ENCODE data around the gene RALGDS.

The RALGDS gene

GRCh38 chr9:133118568-133118967 lies 2.5 kb downstream of the RALGDS start:
- DNase-seq = no peak

GRCh38 chr9:133118179-133118520 lies 2.9 kb downstream of the RALGDS start:
- no peak for DNase-seq

- no peak for DNase-seq
Observed at GRCh38 chr9:133117271-133118178, 3.5 kb downstream of the RALGDS start.

GRCh38 chr9:133116346-133117231 lies 4.5 kb downstream of the RALGDS start:
- no peak for DNase-seq

- DNase-seq = peak; percentile 62
Observed at GRCh38 chr9:133115604-133116345, 5.3 kb downstream of the RALGDS start.

- no peak for DNase-seq
Observed at GRCh38 chr9:133114886-133115603, 6.0 kb downstream of the RALGDS start.

GRCh38 chr9:133113949-133114885 lies 6.8 kb downstream of the RALGDS start:
- no peak for DNase-seq

GRCh38 chr9:133113163-133113948 lies 7.7 kb downstream of the RALGDS start:
- no peak for DNase-seq

- DNase-seq = no peak
Observed at GRCh38 chr9:133112663-133113026, 8.4 kb downstream of the RALGDS start.

- no peak for DNase-seq
Observed at GRCh38 chr9:133111808-133112662, 9.0 kb downstream of the RALGDS start.

GRCh38 chr9:133109931-133110650 lies 10.9 kb downstream of the RALGDS start:
- no peak for DNase-seq

GRCh38 chr9:133108794-133109641 lies 12.0 kb downstream of the RALGDS start:
- DNase-seq = no peak

- DNase-seq = no peak
Observed at GRCh38 chr9:133107961-133108793, 12.9 kb downstream of the RALGDS start.

GRCh38 chr9:133107245-133107722 lies 13.8 kb downstream of the RALGDS start:
- no peak for DNase-seq

- no peak for DNase-seq
Observed at GRCh38 chr9:133106511-133107244, 14.4 kb downstream of the RALGDS start.

- DNase-seq = no peak
Observed at GRCh38 chr9:133105461-133105770, 15.6 kb downstream of the RALGDS start.

Measured in activated CD4-positive, CD25-positive, alpha-beta regulatory T cell treated with anti-CD3 and anti-CD28 coated beads, Interleukin-2, amount 50 U/mL, for 72 hours (primary cell).